Body of pancreas (tissue), 4 donors: Measurements from ENCODE around the gene H3-3A. TPM values are rescaled to one million over a fixed set of nuclear protein-coding genes. Genes with fewer than 3 reads are reported as not detected.
A peak's percentile ranks its signal among the peaks of the same experiment; 100 is the strongest.

Experiments
- ATAC-seq: fragments of 150-250 bp; one replicate; pipeline ENCODE4 v1.9.1; 2016
- DNase-seq, 4 donors: peaks; one replicate each; pipeline ENCODE4 v3.0.0-alpha.2; 2019
- H3K27ac ChIP-seq, 4 donors: fragments of 200-600 bp; sonication (generic); 1 replicate in 3 of 4; 2 replicates in 1 of 4; pipeline versions ENCODE4 v1.5.1 to v1.6.1; 2016 to 2019; ENCODE audit warnings: mild to moderate bottlenecking in 1 of 4, mixed read lengths in 1 of 4, moderate library complexity in 1 of 4
- H3K27me3 ChIP-seq, 2 donors: fragments of 200-600 bp; sonication (generic); one replicate each; pipeline ENCODE4 v1.6.0; 2016; ENCODE audit warnings: mild to moderate bottlenecking in 1 of 2
- H3K36me3 ChIP-seq, 2 donors: fragments of 200-600 bp; sonication (generic); replicated peaks in 1 of 2; 2 replicates each; pipeline ENCODE4 v1.5.1; 2016; ENCODE audit warnings: low read depth in 2 of 2; ENCODE audit not compliant: insufficient read depth in 1 of 2
- H3K4me1 ChIP-seq: fragments of 200-600 bp; sonication (generic); one replicate; pipeline ENCODE4 v1.6.0; 2016
- H3K4me3 ChIP-seq, 2 donors: fragments of 200-600 bp; sonication (generic); 1 replicate in 1 of 2; 2 replicates in 1 of 2; pipeline ENCODE4 v1.5.1; 2016 to 2019
- H3K9me3 ChIP-seq, 3 donors: fragments of 200-600 bp; sonication (generic); 1 replicate in 2 of 3; 2 replicates in 1 of 3; pipeline ENCODE4 v1.5.1; 2016
- CTCF ChIP-seq, 7 experiments: fragments of 450-650 bp in 4 of 7; fragments of 200-600 bp in 3 of 7; sonication (generic) in 3 of 7; IDR thresholded peaks; one replicate each; pipeline ENCODE4 v1.5.1; 2016 to 2019; ENCODE audit warnings: antibody characterized with exemption in 7 of 7
- POLR2A ChIP-seq, 3 donors: fragments of 450-650 bp; IDR thresholded peaks; one replicate each; pipeline ENCODE4 v1.6.1; 2016; ENCODE audit warnings: antibody characterized with exemption in 3 of 3, mild to moderate bottlenecking in 2 of 3
- WGBS, 2 donors: methylation state at CpG; one replicate each; pipeline ENCODE4 v1.1.5; 2017; 5-methylcytosine and 5-hydroxymethylcytosine counted together
- intact Hi-C: fragments of 100-400 bp; cut with DNase I; formaldehyde crosslinking; loops from one replicate; pipeline ENCODE4 v1.15.1; 2023
- total RNA-seq, 2 donors: library from RNA; depleted of rRNA; stranded (reverse); fragments of >200 nt; gene quantifications; one replicate each; pipeline ENCODE4 v1.1.0, GENCODE V29; 2016

The H3-3A gene
- total RNA-seq, 2 donors from 2014 or later: 163 to 211 TPM

GRCh38 chr1:226108935-226109828 lies 46.7 kb downstream of the H3-3A start:
- H3K27ac ChIP-seq: peak overlapping the region; percentile 87 to 100 (median 100)
- ATAC-seq (peak; percentile 29), DNase-seq (peak; percentile 19 to 50 (median 31))
- no peaks in the 10 kb centered on the region for H3K36me3 ChIP-seq
- H3K27me3 ChIP-seq: no peaks in the 10 kb centered on the region
- TF ChIP-seq CTCF (IDR thresholded peaks at IDR 0.05) (peak in 2 of 7 experiments; percentile 47 to 50), POLR2A (IDR thresholded peaks at IDR 0.05) (no peak)
- H3K4me1 ChIP-seq: peaks cover 22% of the 10 kb centered on the region
- intact Hi-C loops: no loop called here
- H3K9me3 ChIP-seq: no peaks in the 10 kb centered on the region
- peak overlapping the region in 1 of 2 donors; percentile 8 for H3K4me3 ChIP-seq
- 9 to 19% methylated on average over 16 to 23 of the region's 23 CpGs for WGBS, 2 donors

GRCh38 chr1:226109829-226110248 lies 47.3 kb downstream of the H3-3A start:
- peak; percentile 88 to 93 (median 90) for DNase-seq
- TF ChIP-seq POLR2A (IDR thresholded peaks at IDR 0.05): no peak
- TF ChIP-seq CTCF (IDR thresholded peaks at IDR 0.05): peak in 2 of 7 experiments; percentile 42 to 51
- Histone ChIP-seq H3K27me3 (no peaks in the 10 kb centered on the region), H3K4me3 (peak overlapping the region; percentile 24 to 34), H3K36me3 (no peaks in the 10 kb centered on the region), H3K27ac (peak overlapping the region; percentile 87 to 100 (median 100)), H3K9me3 (no peaks in the 10 kb centered on the region), H3K4me1 (peaks cover 22% of the 10 kb centered on the region)
- intact Hi-C loops: no loop called here
- WGBS, 2 donors: 0% methylated on average over 26 of the region's 57 CpGs; no CpG with 5 or more reads in 1 of the 2 donors
- ATAC-seq: peak; percentile 90

GRCh38 chr1:226110249-226111097 lies 48.0 kb downstream of the H3-3A start:
- 0 to 1% methylated on average over 3 to 65 of the region's 73 CpGs for WGBS, 2 donors
- no peaks in the 10 kb centered on the region for H3K9me3 ChIP-seq
- peak; percentile 78 to 88 (median 81) for DNase-seq
- no peaks in the 10 kb centered on the region for H3K36me3 ChIP-seq
- intact Hi-C loops: no loop called here
- peak; percentile 80 for ATAC-seq
- H3K27ac ChIP-seq: peak overlapping the region; percentile 87 to 100 (median 100)
- no peak for TF ChIP-seq CTCF (IDR thresholded peaks at IDR 0.05)
- TF ChIP-seq POLR2A (IDR thresholded peaks at IDR 0.05): peak; percentile 69 to 88 (median 72)
- peak overlapping the region; percentile 24 to 34 for H3K4me3 ChIP-seq
- H3K4me1 ChIP-seq: peaks cover 22% of the 10 kb centered on the region
- no peaks in the 10 kb centered on the region for H3K27me3 ChIP-seq

GRCh38 chr1:226111098-226111882 lies 48.8 kb downstream of the H3-3A start:
- Histone ChIP-seq H3K27ac (peak overlapping the region; percentile 87 to 100 (median 100)), H3K4me3 (peak overlapping the region; percentile 24 to 34), H3K9me3 (no peaks in the 10 kb centered on the region), H3K36me3 (no peaks in the 10 kb centered on the region), H3K27me3 (no peaks in the 10 kb centered on the region), H3K4me1 (peaks cover 22% of the 10 kb centered on the region)
- no peak for TF ChIP-seq POLR2A (IDR thresholded peaks at IDR 0.05)
- no peak for TF ChIP-seq CTCF (IDR thresholded peaks at IDR 0.05)
- ATAC-seq (no peak), DNase-seq (peak in 1 of 4 donors; percentile 34)
- intact Hi-C loops: no loop called here
- 18 to 20% methylated on average over 9 to 11 of the region's 11 CpGs for WGBS, 2 donors
